ENCODE data around the gene MAP3K5.
A peak's percentile ranks its signal among the peaks of the same experiment; 100 is the strongest.

The MAP3K5 gene

GRCh38 chr6:136611746-136612145 is 180.5 kb downstream of the MAP3K5 start:
- Histone ChIP-seq H3K27ac (ENCODE audit: low read length, poor library complexity, severe bottlenecking) (no peak overlapping the region), H3K18ac (ENCODE audit: low read depth in 1 of 2, low read length in 2 of 2) (peak overlapping the region in 1 of 2 experiments; percentile 40), H2BK12ac (ENCODE audit: low read length in 2 of 2) (peak overlapping the region in 1 of 2 experiments; percentile 18), H3K27me3 (ENCODE audit: control insufficient read depth in 1 of 2, insufficient read depth in 1 of 2, low read length in 2 of 2) (no peaks in the 10 kb centered on the region), H2BK5ac (ENCODE audit: low read depth, low read length, poor library complexity, severe bottlenecking) (no peak overlapping the region), H3K9ac (ENCODE audit: low read length) (no peak overlapping the region), H3K4me3 (ENCODE audit: insufficient read depth in 1 of 2, low read depth in 1 of 2, low read length in 2 of 2) (no peak overlapping the region), H4K8ac (ENCODE audit: low read length) (no peak overlapping the region), H2BK120ac (ENCODE audit: low read depth, low read length) (peak overlapping the region; percentile 71), H3K4ac (ENCODE audit: low read depth in 1 of 2, low read length in 2 of 2) (peak overlapping the region in 1 of 2 experiments; percentile 51), H3K9me3 (ENCODE audit: control insufficient read depth, low read length) (no peaks in the 10 kb centered on the region), H3K23ac (ENCODE audit: low read length in 2 of 2) (no peak overlapping the region), H2BK15ac (ENCODE audit: low read depth, poor library complexity, severe bottlenecking) (no peak overlapping the region), H4K91ac (ENCODE audit: low read length) (no peak overlapping the region), H2AFZ (ENCODE audit: low read depth, low read length) (no peak overlapping the region), H3K4me2 (ENCODE audit: low read length, poor library complexity, severe bottlenecking) (no peak overlapping the region), H3K4me1 (ENCODE audit: control insufficient read depth, insufficient read depth, low read depth, low read length) (peaks cover 15% of the 10 kb centered on the region), H3K14ac (ENCODE audit: low read length in 2 of 2) (no peak overlapping the region), H3K79me1 (replicated peaks; ENCODE audit: low read length, poor library complexity, severe bottlenecking) (peaks cover 2% of the 10 kb centered on the region), H2AK5ac (ENCODE audit: low read length, severe bottlenecking) (peak overlapping the region; percentile 81), H3K36me3 (ENCODE audit: control insufficient read depth in 1 of 2, insufficient read depth in 2 of 2, low read depth in 1 of 2, low read length in 2 of 2) (peaks cover 0 to 3% of the 10 kb centered on the region in 2 experiments)
- 100% methylated on average over 1 of the region's 1 CpG for WGBS
- DNase-seq = no peak

DNA sequence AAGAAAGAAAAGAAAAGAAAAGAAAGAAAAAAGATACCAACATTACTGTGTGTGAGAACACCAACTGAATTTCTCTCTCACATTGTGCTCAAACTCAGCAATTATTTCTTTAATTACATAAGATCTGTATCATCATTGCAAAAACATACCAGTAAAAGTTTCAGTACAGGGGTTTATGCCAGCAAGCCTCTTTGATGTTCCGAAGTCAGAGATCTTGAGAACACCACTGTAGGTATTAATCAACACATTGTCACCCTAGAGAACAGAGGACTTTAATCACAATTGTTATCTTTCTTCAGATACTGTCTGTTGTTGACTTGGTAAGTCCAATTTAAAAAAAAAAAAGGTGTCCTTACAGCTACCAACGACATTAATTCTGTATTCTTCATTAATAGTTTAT is 181.1 kb downstream of the MAP3K5 start:
- H2BK5ac ChIP-seq (ENCODE audit: low read depth, low read length, poor library complexity, severe bottlenecking) = no peak overlapping the region
- H3K9me3 ChIP-seq (ENCODE audit: control insufficient read depth, low read length) = no peaks in the 10 kb centered on the region
- no peak overlapping the region for H3K4me2 ChIP-seq (ENCODE audit: low read length, poor library complexity, severe bottlenecking)
- no peak for DNase-seq
- H3K27ac ChIP-seq (ENCODE audit: low read length, poor library complexity, severe bottlenecking) = no peak overlapping the region
- H2BK15ac ChIP-seq (ENCODE audit: low read depth, poor library complexity, severe bottlenecking) = no peak overlapping the region
- no peak overlapping the region for H4K8ac ChIP-seq (ENCODE audit: low read length)
- H3K18ac ChIP-seq (ENCODE audit: low read depth in 1 of 2, low read length in 2 of 2) = no peak overlapping the region
- peaks cover 0 to 3% of the 10 kb centered on the region in 2 experiments for H3K36me3 ChIP-seq (ENCODE audit: control insufficient read depth in 1 of 2, insufficient read depth in 2 of 2, low read depth in 1 of 2, low read length in 2 of 2)
- no peak overlapping the region for H2AK5ac ChIP-seq (ENCODE audit: low read length, severe bottlenecking)
- H3K4ac ChIP-seq (ENCODE audit: low read depth in 1 of 2, low read length in 2 of 2) = no peak overlapping the region
- H3K9ac ChIP-seq (ENCODE audit: low read length) = no peak overlapping the region
- no peak overlapping the region for H2BK12ac ChIP-seq (ENCODE audit: low read length in 2 of 2)
- no peak overlapping the region for H3K4me3 ChIP-seq (ENCODE audit: insufficient read depth in 1 of 2, low read depth in 1 of 2, low read length in 2 of 2)
- H2BK120ac ChIP-seq (ENCODE audit: low read depth, low read length) = no peak overlapping the region
- no peak overlapping the region for H3K23ac ChIP-seq (ENCODE audit: low read length in 2 of 2)
- H3K4me1 ChIP-seq (ENCODE audit: control insufficient read depth, insufficient read depth, low read depth, low read length) = peaks cover 15% of the 10 kb centered on the region
- H3K79me1 ChIP-seq (replicated peaks; ENCODE audit: low read length, poor library complexity, severe bottlenecking) = peaks cover 2% of the 10 kb centered on the region
- no peaks in the 10 kb centered on the region for H3K27me3 ChIP-seq (ENCODE audit: control insufficient read depth in 1 of 2, insufficient read depth in 1 of 2, low read length in 2 of 2)
- H4K91ac ChIP-seq (ENCODE audit: low read length) = no peak overlapping the region
- 22% methylated on average over 1 of the region's 2 CpGs for WGBS
- no peak overlapping the region for H2AFZ ChIP-seq (ENCODE audit: low read depth, low read length)
- no peak overlapping the region for H3K14ac ChIP-seq (ENCODE audit: low read length in 2 of 2)

- Histone ChIP-seq H3K9me3 (ENCODE audit: control insufficient read depth, low read length) (no peaks in the 10 kb centered on the region), H3K18ac (ENCODE audit: low read depth in 1 of 2, low read length in 2 of 2) (peak overlapping the region; percentile 82 to 88)
- DNase-seq = peak; percentile 100
Observed at GRCh38 chr6:136609873-136610706, 182.2 kb downstream of the MAP3K5 start.

DNA sequence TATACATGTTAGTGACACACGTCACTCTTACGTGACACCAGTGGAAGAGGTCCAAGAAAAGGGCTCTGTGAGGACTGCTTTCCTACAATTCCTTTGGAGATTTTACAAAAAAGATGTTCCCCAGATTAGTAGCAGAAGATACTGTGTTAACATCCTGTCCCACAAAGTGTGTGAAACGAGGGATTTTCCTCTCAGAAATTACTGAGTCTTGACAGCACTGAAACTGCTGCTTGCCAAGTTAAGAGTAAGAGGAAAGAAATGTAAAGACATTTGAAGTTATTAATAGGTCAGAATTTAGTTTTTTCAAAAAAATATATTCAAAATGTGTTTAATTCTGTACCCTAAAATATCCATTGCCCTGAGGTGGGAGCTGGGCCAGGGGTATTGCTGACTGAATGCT is 183.3 kb downstream of the MAP3K5 start:
- 61% methylated on average over 3 of the region's 3 CpGs for WGBS
- DNase-seq = peak; percentile 92
- peak overlapping the region; percentile 48 for H2BK5ac ChIP-seq (ENCODE audit: low read depth, low read length, poor library complexity, severe bottlenecking)
- peak overlapping the region; percentile 56 for H2BK120ac ChIP-seq (ENCODE audit: low read depth, low read length)
- peak overlapping the region; percentile 19 for H4K8ac ChIP-seq (ENCODE audit: low read length)
- peak overlapping the region; percentile 92 to 94 for H2BK12ac ChIP-seq (ENCODE audit: low read length in 2 of 2)
- peak overlapping the region; percentile 85 for H4K91ac ChIP-seq (ENCODE audit: low read length)
- H3K4me1 ChIP-seq (ENCODE audit: control insufficient read depth, insufficient read depth, low read depth, low read length) = peaks cover 16% of the 10 kb centered on the region
- H3K9ac ChIP-seq (ENCODE audit: low read length) = peak overlapping the region; percentile 11
- H3K79me1 ChIP-seq (replicated peaks; ENCODE audit: low read length, poor library complexity, severe bottlenecking) = peaks cover 2% of the 10 kb centered on the region
- peak overlapping the region; percentile 60 for H2BK15ac ChIP-seq (ENCODE audit: low read depth, poor library complexity, severe bottlenecking)
- peaks cover 0 to 3% of the 10 kb centered on the region in 2 experiments for H3K36me3 ChIP-seq (ENCODE audit: control insufficient read depth in 1 of 2, insufficient read depth in 2 of 2, low read depth in 1 of 2, low read length in 2 of 2)
- no peak overlapping the region for H3K23ac ChIP-seq (ENCODE audit: low read length in 2 of 2)
- peak overlapping the region; percentile 82 to 94 for H3K18ac ChIP-seq (ENCODE audit: low read depth in 1 of 2, low read length in 2 of 2)
- H3K27me3 ChIP-seq (ENCODE audit: control insufficient read depth in 1 of 2, insufficient read depth in 1 of 2, low read length in 2 of 2) = no peaks in the 10 kb centered on the region
- no peak overlapping the region for H2AFZ ChIP-seq (ENCODE audit: low read depth, low read length)
- no peak overlapping the region for H3K14ac ChIP-seq (ENCODE audit: low read length in 2 of 2)
- H3K4ac ChIP-seq (ENCODE audit: low read depth in 1 of 2, low read length in 2 of 2) = peak overlapping the region; percentile 66 to 94
- no peak overlapping the region for H3K4me3 ChIP-seq (ENCODE audit: insufficient read depth in 1 of 2, low read depth in 1 of 2, low read length in 2 of 2)
- H3K27ac ChIP-seq (ENCODE audit: low read length, poor library complexity, severe bottlenecking) = peak overlapping the region; percentile 75
- no peaks in the 10 kb centered on the region for H3K9me3 ChIP-seq (ENCODE audit: control insufficient read depth, low read length)
- no peak overlapping the region for H3K4me2 ChIP-seq (ENCODE audit: low read length, poor library complexity, severe bottlenecking)
- H2AK5ac ChIP-seq (ENCODE audit: low read length, severe bottlenecking) = peak overlapping the region; percentile 63

More at GRCh38 chr6:136609873-136610706, 182.2 kb downstream of the MAP3K5 start:
- peak overlapping the region; percentile 56 for H2BK120ac ChIP-seq (ENCODE audit: low read depth, low read length)
- peaks cover 0 to 3% of the 10 kb centered on the region in 2 experiments for H3K36me3 ChIP-seq (ENCODE audit: control insufficient read depth in 1 of 2, insufficient read depth in 2 of 2, low read depth in 1 of 2, low read length in 2 of 2)
- H2BK5ac ChIP-seq (ENCODE audit: low read depth, low read length, poor library complexity, severe bottlenecking) = no peak overlapping the region
- peak overlapping the region; percentile 85 for H2AK5ac ChIP-seq (ENCODE audit: low read length, severe bottlenecking)
- H3K14ac ChIP-seq (ENCODE audit: low read length in 2 of 2) = no peak overlapping the region
- H4K8ac ChIP-seq (ENCODE audit: low read length) = peak overlapping the region; percentile 90
- H3K4me3 ChIP-seq (ENCODE audit: insufficient read depth in 1 of 2, low read depth in 1 of 2, low read length in 2 of 2) = no peak overlapping the region
- H3K4me2 ChIP-seq (ENCODE audit: low read length, poor library complexity, severe bottlenecking) = no peak overlapping the region
- no peaks in the 10 kb centered on the region for H3K27me3 ChIP-seq (ENCODE audit: control insufficient read depth in 1 of 2, insufficient read depth in 1 of 2, low read length in 2 of 2)
- H3K4ac ChIP-seq (ENCODE audit: low read depth in 1 of 2, low read length in 2 of 2) = peak overlapping the region; percentile 66 to 94
- peak overlapping the region; percentile 39 for H3K9ac ChIP-seq (ENCODE audit: low read length)
- peak overlapping the region; percentile 79 for H4K91ac ChIP-seq (ENCODE audit: low read length)
- H3K23ac ChIP-seq (ENCODE audit: low read length in 2 of 2) = no peak overlapping the region
- peak overlapping the region; percentile 89 to 92 for H2BK12ac ChIP-seq (ENCODE audit: low read length in 2 of 2)
- H3K79me1 ChIP-seq (replicated peaks; ENCODE audit: low read length, poor library complexity, severe bottlenecking) = peaks cover 2% of the 10 kb centered on the region
- H2BK15ac ChIP-seq (ENCODE audit: low read depth, poor library complexity, severe bottlenecking) = no peak overlapping the region
- H3K27ac ChIP-seq (ENCODE audit: low read length, poor library complexity, severe bottlenecking) = peak overlapping the region; percentile 75
- H3K4me1 ChIP-seq (ENCODE audit: control insufficient read depth, insufficient read depth, low read depth, low read length) = peaks cover 14% of the 10 kb centered on the region
- no peak overlapping the region for H2AFZ ChIP-seq (ENCODE audit: low read depth, low read length)
- 28% methylated on average over 3 of the region's 4 CpGs for WGBS
